ENCODE data around the gene NEK7.
"Not testable (repeated sequence)": the region's sequence is repeated elsewhere in the genome, so short reads cannot be mapped to it uniquely, and the experiment has no call there.

The NEK7 gene

DNA sequence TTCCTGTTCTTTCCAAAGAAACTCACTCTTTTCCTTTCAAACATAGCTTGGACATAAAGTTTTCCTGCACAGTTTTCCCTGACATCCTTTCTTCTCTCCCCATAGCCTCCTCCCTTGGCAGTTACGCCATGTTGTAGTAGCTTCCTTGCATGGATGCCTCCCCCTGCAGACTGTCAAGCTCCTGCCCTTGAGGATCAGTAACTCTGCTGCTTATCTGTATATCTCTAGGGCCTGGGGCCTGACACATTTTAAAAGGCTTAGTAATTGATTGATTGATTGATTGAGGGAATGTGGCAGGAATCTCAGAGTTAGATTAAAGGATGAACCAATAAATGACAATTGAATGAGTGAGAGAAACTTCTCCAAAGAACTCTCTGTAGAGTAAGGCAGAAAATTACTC lies 143.7 kb downstream of the NEK7 start:
- DNase-seq, result no peak

DNA sequence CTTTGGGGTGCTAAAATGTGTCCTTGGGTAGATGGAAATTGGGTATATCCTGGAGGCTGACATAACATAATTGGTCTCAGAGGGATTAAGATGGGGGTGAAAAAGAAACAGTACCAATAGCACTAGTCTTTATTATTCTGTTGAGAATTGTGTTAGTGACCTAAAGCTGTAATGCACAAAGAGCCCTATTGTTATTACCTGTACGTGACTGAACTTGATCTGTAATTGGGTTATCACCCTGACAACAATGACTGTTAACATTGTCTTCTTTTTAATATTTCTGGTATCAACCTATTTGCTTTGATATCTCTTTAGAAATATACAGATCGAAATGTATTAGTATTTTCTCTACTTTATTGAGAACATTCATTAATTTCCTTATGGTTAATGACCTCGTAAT lies 147.6 kb downstream of the NEK7 start:
- no peak for DNase-seq

DNA sequence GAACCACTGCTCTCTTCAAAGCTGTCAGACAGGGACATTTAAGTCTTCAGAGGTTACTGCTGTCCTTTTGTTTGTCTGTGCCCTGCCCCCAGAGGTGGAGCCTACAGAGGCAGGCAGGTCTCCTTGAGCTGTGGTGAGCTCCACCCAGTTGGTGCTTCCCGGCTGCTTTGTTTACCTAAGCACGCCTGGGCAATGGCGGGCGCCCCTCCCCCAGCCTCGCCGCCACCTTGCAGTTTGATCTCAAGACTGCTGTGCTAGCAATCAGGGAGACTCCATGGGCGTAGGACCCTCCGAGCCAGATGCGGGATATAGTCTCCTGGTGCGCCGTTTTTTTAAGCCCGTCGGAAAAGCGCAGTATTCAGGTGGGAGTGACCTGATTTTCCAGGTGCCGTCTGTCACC lies 158.0 kb downstream of the NEK7 start:
- DNase-seq, result not testable (repeated sequence)

DNA sequence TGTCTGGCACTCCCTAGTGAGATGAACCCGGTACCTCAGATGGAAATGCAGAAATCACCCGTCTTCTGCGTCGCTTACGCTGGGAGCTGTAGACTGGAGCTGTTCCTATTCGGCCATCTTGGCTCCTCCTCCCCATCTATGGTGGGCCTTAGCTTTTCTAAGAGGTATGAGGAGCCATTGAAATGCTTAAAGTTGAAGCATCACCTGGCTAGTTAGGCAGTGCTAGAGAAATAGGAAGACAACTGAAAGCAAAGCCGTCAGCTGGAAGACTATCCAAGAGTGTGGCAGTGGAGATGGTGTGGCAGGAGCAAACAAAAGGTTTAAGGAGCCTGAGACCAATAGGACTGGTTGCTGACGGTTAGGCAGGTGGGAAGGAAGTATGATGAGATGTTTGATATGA lies 158.5 kb downstream of the NEK7 start:
- DNase-seq, result not testable (repeated sequence)

DNA sequence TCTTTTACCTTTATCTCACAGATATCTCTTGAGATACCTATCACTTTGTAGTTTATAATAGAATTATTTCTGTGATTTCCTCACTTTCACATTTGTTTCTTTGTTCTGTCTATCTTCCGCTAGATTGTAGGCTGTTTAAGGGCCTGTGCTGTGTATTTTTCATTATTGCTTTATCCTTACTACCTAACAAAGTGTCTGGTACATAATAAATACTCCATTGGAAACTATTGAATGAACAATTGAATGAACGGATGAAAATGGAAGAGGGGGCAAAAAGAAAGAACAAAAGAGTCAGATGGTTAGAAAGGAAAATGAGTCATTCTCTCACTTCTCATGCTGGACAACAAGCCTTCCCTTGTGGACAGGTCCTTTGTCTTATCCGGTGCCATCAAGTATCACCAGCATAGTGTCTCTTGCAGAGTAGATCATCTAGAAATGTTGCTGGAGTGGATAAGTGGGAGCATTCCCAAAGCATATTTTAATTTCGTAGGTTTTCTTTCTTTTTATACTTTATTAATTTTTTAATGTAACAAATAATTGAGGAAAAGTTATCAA lies 159.8 kb downstream of the NEK7 start:
- DNase-seq, result no peak

DNA sequence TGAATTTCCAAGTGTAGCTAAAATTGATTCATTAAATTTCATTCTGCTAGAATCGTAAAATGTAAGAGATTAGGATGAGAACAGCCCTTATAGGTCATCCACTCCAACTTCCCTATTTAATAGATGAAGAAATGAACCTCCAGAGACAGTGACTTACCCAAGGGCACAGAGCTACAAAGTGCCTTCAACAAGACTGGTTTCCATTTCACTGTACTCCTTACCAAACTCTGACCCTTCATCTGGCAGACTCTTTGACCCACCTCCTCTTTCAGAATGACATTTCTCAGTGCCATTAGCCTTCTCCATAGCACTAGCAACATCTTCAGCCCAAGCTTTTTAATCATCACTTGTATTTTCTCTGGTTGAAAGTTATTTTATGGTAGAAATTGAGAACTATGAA lies 161.3 kb downstream of the NEK7 start:
- DNase-seq, result no peak

DNA sequence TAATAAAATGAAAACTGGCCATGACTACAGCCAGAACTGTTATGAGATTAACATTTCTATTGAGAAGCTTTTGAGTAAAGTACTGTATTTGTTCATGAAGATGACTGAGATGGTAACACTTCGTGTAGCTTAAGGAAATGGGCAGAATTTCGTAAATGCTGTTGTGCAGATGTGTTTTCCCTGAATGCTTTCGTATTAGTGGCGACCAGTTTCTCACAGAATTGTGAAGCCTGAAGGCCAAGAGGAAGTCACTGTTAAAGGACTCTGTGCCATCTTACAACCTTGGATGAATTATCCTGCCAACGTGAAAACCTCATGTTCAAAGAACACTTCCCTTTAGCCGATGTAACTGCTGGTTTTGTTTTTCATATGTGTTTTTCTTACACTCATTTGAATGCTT lies 164.0 kb downstream of the NEK7 start:
- no peak for DNase-seq

DNA sequence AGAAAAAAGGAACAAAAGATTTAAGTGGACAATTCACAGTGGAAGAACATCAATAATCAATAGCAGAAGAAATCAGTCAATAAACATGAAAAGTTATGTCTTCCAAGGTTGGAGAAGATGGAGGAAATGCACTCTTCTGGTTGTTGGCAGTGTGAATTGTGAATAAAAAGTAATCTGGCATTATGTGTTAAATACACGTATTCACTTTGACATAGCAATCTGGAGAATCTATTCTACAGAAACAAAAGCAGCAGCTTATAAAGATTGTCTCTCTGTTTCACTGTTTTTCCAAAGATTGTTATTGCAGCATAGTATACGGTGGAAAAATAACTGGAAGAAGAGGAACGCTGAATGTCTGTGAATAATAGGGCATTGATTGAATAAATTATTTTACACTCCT lies 169.4 kb downstream of the NEK7 start:
- no peak for DNase-seq

DNA sequence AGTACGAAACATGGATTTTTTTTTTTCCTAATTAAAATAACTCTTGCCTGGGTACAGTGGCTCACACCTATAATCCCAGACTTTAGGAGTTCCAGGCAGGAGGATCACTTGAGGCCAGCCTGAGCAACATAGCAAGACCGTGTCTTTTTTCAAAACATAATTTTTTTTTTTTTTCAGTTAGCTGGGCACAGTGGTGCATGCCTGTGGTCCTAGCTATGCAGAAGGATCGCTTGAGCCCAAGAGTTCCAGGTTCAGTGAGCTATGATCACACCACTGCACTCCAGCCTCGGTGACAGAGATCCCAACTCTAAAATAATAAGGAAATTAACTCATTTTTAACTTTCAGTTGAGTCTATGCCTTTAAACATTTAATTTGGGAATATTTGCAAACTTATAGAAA lies 170.1 kb downstream of the NEK7 start:
- DNase-seq, result no peak

DNA sequence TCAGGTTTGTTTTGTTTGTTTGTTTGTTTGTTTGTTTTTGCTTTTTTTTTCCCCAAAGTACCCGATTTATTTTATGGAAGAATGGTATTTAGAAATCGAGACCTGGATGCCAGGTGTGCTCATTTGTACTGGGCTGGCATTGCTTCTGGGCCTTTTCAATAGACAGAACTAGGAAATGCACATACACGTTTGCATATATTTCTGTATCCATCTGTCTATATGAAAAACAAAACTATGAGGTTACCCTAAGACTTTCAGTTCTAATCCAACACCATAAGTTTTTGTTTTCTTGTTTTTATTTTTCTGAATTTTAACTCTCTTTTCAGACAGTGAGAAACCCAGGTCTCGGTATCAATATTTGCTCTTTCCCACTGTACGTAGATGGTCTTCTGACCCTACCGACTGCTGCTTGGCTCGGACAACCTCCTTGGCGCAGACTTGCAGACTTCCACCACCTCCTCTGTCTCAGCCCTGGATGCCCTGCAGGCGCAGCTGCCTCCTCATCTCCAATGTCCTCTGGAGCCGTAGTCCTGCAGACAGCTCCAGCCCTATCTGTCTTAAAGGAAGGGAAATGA lies 171.7 kb downstream of the NEK7 start:
- DNase-seq, result no peak

DNA sequence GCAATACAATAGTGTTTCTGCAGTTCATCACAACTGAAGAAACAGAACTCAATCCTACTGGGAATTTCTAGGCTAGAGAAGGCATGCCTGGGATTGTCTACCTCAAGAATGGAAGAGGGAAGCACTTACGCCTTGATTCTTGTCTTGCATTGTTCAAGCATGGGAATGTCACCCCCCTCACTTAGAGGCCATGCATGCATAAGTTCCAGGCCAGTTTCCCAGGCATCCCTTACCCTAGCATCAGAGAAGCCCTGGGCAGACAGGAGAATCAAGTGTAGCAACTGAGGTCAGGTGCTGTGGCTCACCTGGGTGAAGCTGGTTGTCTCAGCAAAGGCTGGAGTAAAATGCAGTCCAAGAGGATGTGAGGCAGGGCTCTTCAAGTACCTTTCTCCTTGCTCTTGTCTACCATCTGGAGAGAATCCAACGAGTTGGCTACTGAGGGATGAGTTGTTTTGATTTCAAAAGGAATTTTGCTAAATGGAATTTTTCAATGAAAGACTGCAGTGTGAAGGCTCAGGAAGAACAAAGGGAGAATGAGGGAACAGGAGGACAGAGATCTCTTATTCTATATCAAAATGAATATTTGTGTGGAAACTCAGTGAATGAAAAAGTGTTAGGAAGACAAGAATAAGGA lies 174.3 kb downstream of the NEK7 start:
- DNase-seq, result no peak

DNA sequence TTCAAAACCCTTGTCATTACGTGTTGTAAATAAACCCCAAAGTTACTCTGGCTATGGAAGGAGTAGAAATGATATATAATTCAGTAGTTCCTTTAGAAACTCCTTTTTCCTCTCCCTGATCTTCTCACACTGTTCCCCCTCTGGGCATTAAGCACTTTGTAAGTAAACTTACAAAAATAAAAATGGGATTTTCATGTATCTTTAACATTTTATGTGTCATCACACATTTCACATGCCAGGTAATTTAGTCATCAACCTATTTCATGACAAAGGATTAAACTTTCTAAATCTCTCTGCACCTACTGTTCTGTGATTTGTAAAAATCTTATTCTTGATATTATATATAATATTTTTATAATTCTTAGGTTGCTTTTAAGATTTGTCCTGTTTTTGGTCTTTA lies 176.9 kb downstream of the NEK7 start:
- no peak for DNase-seq

DNA sequence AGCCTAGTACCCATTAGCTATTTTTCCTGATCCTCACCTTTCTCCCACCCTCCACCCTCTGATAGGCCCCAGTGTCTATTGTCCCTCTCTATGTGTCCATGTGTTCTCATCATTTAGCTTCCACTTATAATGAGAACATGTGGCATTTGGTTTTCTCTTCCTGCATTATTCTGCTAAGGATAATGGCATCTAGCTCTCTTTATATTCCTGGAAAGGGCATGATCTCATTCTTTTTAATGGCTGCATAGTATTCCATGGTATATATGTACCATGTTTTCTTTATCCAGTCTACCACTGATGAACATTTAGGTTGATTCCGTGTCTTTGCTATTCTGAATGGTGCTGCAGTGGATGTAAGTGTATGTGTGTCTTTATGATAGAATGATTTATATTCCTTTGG lies 178.9 kb downstream of the NEK7 start:
- DNase-seq, result no peak

DNA sequence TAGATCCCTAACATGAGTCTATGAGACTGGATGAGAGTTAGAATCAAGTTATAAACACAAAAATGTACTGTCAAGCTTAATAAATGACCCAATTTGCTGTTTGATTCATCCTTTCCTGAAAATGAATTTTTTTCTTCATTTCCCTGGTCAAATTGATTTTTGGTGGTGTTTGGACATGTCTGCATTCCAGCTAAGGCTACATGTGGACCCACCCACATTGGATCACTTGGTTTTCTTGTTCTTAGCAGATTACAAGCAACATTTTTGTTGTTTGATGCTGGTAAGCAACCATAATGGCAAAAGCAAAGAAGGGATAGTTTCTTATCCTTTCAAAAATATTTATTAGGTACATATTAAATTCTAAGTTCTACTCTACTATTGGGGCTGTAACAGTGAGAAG lies 181.1 kb downstream of the NEK7 start:
- DNase-seq, result no peak

DNA sequence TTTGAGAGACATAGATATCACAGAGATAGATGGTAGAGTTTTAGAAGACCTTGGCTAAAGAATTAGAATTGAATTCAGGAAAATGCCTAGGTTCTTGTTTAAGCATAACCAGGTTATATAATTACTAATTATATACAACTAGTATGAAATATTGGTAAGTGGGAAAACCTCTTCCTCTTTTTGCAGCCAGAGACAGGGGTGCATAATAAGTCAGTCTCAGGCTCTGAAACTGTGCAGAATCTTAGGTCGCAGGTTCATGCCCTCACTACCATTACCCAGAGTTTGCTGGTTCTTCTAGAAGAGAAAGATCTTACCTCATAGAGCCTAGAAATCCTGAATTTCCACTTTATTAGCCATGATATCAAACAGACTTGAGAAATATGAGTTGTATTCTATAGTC lies 183.3 kb downstream of the NEK7 start:
- DNase-seq, result no peak

DNA sequence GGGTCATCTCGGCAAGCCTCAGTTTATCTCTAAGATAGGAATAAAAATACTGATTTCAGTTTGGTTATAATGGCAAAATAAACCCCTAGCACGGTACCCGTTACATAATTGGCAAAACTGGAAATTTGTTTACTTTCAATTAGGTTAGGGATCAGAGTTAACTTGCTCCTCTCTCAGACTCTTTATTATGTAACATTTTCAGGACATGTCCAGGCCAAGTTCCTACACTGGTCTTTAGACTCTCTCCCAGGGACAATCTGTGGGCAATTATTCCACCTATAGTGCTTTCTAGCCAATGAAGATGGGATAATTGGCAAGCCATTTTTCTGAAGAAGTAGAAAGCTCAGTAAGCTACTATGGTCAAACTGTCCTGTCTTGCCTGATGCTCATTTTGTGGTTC lies 189.4 kb downstream of the NEK7 start:
- DNase-seq, result no peak

DNA sequence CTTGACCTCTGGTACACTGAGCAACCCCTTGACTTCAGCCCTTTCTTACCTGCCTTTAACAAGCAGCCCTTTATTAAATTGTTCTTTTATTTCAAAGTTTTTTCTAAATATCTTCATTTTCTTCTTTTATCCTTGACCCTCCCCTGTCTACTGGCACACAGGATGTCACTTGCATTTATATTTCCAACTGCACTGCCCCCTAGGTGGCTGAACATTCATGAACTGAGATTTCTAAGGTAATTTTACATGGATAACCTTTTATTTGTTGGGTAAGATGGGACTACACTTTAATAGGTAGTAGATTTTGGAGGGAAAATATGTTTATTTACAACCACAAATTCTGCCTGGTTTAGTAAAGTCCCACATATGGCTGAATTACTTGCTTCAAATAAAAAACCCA lies 193.7 kb downstream of the NEK7 start:
- DNase-seq, result no peak

DNA sequence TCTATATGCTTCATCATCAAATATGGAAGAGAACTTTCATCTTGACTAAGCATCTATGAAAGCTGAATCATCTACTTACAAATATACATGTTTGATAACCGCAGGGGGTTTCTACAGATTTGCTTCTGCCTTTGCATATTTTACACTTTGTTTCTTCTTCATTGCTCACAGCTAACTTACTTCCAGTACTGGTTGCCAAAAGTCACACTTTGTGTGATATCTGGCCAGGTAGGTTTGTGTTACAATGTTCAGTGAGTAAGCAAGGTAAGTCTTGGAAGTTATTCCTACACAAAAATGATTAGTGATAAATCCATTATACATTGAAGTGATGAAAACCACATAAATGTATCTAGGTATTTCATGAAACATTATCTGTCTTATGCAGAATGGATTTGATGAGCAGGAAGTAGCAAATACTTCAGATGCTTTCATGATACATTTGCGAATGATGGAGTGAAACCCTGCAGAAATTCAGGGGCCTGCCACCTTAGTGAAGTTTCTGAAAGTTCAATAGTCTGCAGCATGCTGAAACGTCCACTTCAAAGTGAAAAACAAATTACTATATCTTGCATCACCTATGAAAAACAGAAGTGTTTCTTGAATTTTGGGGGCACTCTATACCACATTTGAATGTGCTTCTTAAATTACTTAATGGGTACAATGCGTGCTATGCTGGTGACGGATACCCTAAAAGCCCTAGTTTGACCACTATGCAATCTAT lies 196.3 kb downstream of the NEK7 start:
- no peak for DNase-seq

DNA sequence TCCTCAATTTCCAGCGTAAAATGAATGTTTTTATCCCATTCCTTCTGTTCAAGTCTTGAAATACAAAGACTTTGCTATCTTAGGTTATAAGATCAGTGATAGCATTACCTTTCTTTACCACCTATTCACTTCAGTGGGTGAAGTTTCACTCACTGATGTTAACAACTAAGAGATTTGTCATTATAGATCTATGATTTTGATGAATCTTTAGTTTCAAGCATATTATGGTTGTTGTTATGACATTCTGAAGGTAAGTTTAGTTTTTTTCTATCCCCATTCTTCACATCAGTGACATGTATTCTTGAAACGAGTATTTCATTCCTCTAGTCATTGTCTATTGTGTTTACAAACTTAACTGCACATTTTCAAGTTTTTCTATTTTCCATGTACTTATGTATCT lies 201.1 kb downstream of the NEK7 start:
- no peak for DNase-seq

DNA sequence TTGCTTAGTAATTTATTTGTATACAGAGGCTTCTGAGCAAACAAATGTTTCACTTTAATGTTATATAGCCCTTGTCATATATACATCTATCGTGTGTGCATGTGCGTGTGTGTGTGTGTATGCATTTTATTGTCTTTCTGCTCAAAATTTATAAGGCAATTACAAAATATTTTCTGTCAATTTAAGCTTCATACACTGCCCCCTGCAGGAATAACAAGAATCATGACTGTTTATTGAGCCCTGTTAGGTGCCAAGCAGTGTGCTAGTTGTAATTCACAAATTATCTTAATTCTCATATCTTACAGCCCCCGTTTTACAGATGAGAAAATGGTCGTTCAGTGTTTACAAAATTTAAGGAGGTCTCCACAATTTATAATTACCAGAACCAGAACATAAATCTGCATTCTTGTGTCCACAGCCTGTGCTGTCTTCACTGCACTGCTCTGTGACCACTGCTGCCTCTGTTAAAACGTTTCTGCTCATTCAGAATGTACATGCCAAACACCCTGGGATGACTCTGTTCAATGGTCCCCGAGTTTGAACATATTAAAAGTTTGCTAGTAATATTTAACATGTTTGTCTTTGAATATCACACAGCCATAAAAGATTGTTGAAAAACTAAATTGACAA lies 202.3 kb downstream of the NEK7 start:
- no peak for DNase-seq

DNA sequence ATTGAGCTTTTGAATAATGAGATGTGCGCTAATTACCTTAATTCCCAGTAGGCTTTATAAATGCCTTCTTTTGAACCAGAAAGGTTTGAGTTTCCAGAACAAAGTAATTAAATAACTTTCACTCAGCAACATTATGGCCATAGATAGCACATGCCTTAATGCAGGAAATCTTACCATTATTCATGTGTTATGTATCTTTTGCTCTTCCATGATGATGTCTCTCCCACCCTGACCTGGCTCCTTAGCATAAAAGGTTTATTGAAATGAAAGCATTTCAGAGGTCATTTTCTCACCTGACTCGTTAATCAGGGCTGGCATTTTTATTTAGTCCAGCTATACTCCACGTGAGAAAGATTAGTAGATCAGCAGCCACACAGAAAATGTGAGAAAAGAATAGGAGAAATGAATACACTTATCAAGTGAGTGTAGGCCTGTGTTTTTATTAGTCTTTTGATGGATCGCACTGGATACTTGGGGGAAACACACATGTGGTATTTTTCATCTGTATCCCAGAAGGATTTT lies 203.5 kb downstream of the NEK7 start:
- no peak for DNase-seq

DNA sequence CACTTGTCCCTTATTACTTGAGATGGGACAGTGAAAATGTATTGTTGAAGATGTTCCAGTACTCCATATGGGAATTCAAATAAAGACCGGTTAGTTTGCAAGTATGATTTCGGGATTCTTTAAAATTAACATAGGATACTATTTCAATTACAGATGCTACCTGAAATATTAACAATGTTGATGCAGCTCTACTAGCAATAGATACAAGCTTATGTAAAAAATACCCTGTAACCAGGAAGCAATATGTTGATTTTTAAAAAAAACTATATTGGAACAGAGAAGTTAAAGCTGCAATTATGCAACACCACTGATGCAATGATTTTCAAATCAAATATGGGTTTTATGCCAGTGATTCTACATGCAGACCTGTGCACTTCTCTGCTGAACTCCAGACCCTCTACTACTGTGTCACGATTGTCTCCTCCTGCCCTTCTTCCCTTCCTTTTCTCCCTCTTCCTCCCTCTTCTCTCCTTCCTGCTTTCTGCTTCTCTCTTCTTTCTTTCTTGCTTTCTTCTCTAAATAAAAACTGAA lies 204.5 kb downstream of the NEK7 start:
- DNase-seq, result no peak

DNA sequence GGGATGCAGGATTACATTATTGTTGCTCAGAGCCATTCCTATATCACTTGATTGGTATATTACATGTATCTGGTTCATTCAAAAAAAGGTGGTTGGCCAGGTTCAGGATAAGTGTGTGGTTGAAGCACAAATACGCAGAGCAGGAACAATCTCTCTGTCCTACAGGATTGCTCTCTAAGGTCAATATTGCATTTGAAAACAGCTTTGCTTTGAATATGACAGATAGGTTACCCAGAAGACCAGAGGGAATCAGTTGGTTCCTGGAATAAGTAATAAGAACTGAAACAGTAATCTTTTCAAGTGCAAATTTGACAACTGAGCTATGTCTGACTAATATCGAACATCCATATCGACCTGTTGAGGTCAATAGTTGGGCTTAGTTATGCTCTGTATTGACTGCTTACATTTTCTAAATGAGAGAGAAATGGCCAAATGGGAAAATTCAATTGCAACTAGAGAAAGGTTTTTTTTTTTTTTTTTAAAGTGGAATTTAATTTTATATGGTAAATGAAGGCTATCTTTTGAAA lies 206.9 kb downstream of the NEK7 start:
- DNase-seq, result no peak

Measured in stimulated activated CD4-positive, alpha-beta T cell treated with anti-CD3 and anti-CD28 coated beads, Interleukin-2, amount 100 ng/mL, for 48 hours (primary cell).